Upper lobe of left lung (tissue), 6 donors: Measurements from ENCODE around the gene U2AF2. TPM values are rescaled to one million over a fixed set of nuclear protein-coding genes. Genes with fewer than 3 reads are reported as not detected.

Source experiments
- ATAC-seq, 2 donors: fragments of 200-7000 bp; cut with Tn5 transposase; one replicate each; pipeline ENCODE4 v1.9.1; 2022; ENCODE audit warnings: mild to moderate bottlenecking in 2 of 2, moderate library complexity in 2 of 2; ENCODE audit not compliant: low FRiP score in 2 of 2
- DNase-seq, 2 donors: peaks; one replicate each; pipeline ENCODE4 v3.0.0-alpha.2; 2019 to 2020
- H3K27ac ChIP-seq, 4 donors: fragments of 200-600 bp; sonication (generic); one replicate each; pipeline ENCODE4 v1.5.1; 2016 to 2019
- H3K27me3 ChIP-seq, 4 donors: fragments of 200-600 bp; sonication (generic); one replicate each; pipeline ENCODE4 v1.5.1; 2017 to 2019
- H3K36me3 ChIP-seq, 4 donors: fragments of 200-600 bp; sonication (generic); one replicate each; pipeline ENCODE4 v1.5.1; 2016 to 2019
- H3K4me1 ChIP-seq, 4 donors: fragments of 200-600 bp; sonication (generic); one replicate each; pipeline ENCODE4 v1.5.1; 2018 to 2019
- H3K4me3 ChIP-seq, 4 donors: fragments of 200-600 bp; sonication (generic); one replicate each; pipeline ENCODE4 v1.5.1; 2017 to 2019; ENCODE audit warnings: mild to moderate bottlenecking in 2 of 4, moderate library complexity in 1 of 4
- H3K9me3 ChIP-seq, 4 donors: fragments of 200-600 bp; sonication (generic); one replicate each; pipeline ENCODE4 v1.5.1; 2018 to 2019
- EP300 ChIP-seq, 4 donors: sonication (generic); formaldehyde crosslinking; IDR thresholded peaks; one replicate each; pipeline ENCODE4 v1.5.1; 2017; ENCODE audit warnings: antibody characterized with exemption in 4 of 4, control low read depth in 2 of 4
- POLR2A ChIP-seq, 4 donors: fragments of 450-650 bp; IDR thresholded peaks; one replicate each; pipeline ENCODE4 v1.5.1; 2016 to 2017; ENCODE audit warnings: antibody characterized with exemption in 4 of 4, mild to moderate bottlenecking in 2 of 4
- POLR2AphosphoS5 ChIP-seq, 2 donors: sonication (generic); formaldehyde crosslinking; IDR thresholded peaks; one replicate each; pipeline ENCODE4 v1.5.1; 2017; ENCODE audit warnings: antibody characterized with exemption in 2 of 2
- whole genome bisulfite sequencing, 2 donors: methylation state at CpG; one replicate each; pipeline ENCODE4 v1.1.5; 2017 to 2018; 5-methylcytosine and 5-hydroxymethylcytosine counted together
- total RNA-seq, 6 donors: library from RNA; depleted of rRNA in 4 of 6; stranded (reverse); fragments of >200 nt in 4 of 6; gene quantifications; one replicate each; pipeline versions ENCODE4 v1.1.0 to v1.2.1, GENCODE V29; 2016 to 2021
- TF ChIP-seq, protein P1 (sequence below), 6 experiments: fragments of 450-650 bp in 4 of 6; fragments of 200-600 bp in 2 of 6; sonication (generic) in 2 of 6; IDR thresholded peaks; one replicate each; pipeline ENCODE4 v1.5.1; 2016 to 2019; ENCODE audit warnings: antibody characterized with exemption in 6 of 6
- donor health status: DM: no; HTN: no; CAD: no; lungs with moderate emphysema.
- donor health status: DM: no; HTN: yes; CAD: no; lungs with severe emphysema.

Gene U2AF2
- total RNA-seq, 6 donors from 2014 or later: 57.7 to 294 (median 157) TPM

DNA sequence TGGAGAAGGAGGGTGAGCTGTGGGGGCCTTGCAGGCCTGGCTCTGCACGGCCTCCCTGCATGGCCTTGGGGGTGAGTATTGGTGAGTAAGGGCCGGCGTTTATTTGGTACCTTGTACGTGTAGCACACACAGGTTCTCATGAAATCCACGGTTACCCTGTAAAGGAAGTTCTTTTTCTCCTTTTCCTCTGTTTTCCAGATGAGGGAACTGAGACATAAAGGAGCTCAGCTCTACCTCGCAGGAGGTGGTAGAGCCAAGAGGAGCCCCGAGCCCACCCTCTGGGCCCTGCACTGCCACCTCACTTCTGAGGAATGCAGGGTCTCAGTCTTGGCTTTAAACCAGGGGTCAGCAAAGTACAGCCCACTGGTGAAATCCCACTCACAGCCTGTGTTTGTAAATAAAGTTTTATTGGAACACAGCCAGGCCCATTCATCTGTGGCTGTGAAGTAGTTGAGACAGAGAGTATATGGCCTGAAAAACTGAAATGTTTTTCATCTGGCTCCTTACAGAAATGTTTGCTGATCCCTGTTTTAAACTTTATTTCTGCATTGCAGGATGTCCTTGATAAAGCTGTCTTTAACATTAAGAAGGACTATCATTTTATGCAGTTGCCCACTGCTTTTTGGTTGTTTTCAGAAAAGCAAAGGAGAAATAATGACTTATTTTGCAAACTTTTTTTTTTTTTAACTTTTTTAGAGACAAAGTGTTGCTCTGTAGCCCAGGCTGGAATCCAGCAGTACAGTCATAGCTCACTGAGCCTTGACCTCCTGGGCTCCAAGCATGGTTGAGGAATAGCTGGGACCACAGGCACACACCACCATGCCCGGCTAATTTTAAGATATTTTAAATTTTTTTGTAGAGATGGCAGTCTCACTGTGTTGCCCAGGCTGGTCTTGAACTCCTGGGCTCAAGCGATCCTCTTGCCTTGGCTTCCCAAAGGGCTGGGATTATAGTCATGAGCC, 26.6 kb downstream of the U2AF2 start:
- DNase-seq (no peak), ATAC-seq (no peak)
- Histone ChIP-seq H3K36me3 (peaks cover 21 to 77% (median 49%) of the 10 kb centered on the region in 4 donors), H3K4me3 (no peak overlapping the region), H3K27ac (no peak overlapping the region), H3K9me3 (no peaks in the 10 kb centered on the region), H3K4me1 (peaks cover 36 to 79% (median 43%) of the 10 kb centered on the region in 4 donors), H3K27me3 (no peaks in the 10 kb centered on the region)
- no peak for TF ChIP-seq POLR2A (IDR thresholded peaks at IDR 0.05)
- TF ChIP-seq, protein P1, sequence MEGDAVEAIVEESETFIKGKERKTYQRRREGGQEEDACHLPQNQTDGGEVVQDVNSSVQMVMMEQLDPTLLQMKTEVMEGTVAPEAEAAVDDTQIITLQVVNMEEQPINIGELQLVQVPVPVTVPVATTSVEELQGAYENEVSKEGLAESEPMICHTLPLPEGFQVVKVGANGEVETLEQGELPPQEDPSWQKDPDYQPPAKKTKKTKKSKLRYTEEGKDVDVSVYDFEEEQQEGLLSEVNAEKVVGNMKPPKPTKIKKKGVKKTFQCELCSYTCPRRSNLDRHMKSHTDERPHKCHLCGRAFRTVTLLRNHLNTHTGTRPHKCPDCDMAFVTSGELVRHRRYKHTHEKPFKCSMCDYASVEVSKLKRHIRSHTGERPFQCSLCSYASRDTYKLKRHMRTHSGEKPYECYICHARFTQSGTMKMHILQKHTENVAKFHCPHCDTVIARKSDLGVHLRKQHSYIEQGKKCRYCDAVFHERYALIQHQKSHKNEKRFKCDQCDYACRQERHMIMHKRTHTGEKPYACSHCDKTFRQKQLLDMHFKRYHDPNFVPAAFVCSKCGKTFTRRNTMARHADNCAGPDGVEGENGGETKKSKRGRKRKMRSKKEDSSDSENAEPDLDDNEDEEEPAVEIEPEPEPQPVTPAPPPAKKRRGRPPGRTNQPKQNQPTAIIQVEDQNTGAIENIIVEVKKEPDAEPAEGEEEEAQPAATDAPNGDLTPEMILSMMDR (IDR thresholded peaks at IDR 0.05): no peak
- TF ChIP-seq POLR2AphosphoS5 (IDR thresholded peaks at IDR 0.05): no peak
- no peak for TF ChIP-seq EP300 (IDR thresholded peaks at IDR 0.05)
- WGBS, 2 donors: 86 to 89% methylated on average over 9 of the region's 9 CpGs

DNA sequence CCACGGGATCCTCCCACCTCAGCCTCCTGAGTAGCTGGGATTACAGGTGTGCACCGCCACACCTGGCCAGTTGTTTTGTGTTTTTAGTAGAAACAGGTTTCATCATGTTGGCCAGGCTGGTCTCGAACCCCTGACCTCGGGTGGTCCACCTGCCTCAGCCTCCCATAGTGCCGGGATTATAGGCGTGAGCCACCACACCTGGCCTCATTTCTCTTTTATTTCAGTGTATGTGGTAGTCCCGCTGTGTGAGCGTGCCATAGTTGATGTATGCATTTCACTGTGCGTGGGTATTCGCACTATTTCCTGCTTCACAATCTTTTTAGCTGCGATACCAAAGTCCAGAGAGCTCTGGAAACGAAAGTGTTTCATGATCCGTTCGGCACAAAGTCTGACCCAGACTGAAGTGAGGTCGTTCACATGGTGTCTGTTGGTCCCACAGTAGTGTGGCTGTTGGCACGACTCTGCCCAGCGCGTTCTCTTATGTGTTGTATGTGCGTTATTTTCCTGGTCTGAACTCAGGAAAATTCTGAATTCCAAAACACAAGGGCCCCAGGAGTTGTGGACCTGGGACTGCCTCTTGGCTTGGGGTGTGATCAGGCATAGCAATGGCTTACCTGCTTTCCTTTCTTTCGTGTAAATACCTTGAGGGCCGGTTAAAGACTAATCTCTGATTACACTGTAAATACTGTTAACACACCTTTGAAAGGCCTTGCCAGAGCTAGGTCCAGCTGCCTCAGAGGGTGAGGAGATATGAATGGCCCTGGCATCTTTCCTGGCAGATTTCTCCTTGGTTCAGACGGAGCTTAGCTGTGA, 28.8 kb downstream of the U2AF2 start:
- Histone ChIP-seq H3K4me3 (peak overlapping the region in 2 of 4 donors; percentile 1 to 25), H3K9me3 (no peaks in the 10 kb centered on the region), H3K4me1 (peaks cover 18 to 59% (median 24%) of the 10 kb centered on the region in 4 donors), H3K36me3 (peaks cover 20 to 95% (median 58%) of the 10 kb centered on the region in 4 donors), H3K27ac (peak overlapping the region in 3 of 4 donors; percentile 36 to 61 (median 44)), H3K27me3 (no peaks in the 10 kb centered on the region)
- DNase-seq: peak in 1 of 2 donors; percentile 62
- 64 to 68% methylated on average over 22 of the region's 22 CpGs for WGBS, 2 donors
- ATAC-seq: peak; percentile 26 to 67
- TF ChIP-seq, protein P1 (IDR thresholded peaks at IDR 0.05): no peak
- TF ChIP-seq POLR2A (IDR thresholded peaks at IDR 0.05) (no peak), POLR2AphosphoS5 (IDR thresholded peaks at IDR 0.05) (no peak), EP300 (IDR thresholded peaks at IDR 0.05) (no peak)

DNA sequence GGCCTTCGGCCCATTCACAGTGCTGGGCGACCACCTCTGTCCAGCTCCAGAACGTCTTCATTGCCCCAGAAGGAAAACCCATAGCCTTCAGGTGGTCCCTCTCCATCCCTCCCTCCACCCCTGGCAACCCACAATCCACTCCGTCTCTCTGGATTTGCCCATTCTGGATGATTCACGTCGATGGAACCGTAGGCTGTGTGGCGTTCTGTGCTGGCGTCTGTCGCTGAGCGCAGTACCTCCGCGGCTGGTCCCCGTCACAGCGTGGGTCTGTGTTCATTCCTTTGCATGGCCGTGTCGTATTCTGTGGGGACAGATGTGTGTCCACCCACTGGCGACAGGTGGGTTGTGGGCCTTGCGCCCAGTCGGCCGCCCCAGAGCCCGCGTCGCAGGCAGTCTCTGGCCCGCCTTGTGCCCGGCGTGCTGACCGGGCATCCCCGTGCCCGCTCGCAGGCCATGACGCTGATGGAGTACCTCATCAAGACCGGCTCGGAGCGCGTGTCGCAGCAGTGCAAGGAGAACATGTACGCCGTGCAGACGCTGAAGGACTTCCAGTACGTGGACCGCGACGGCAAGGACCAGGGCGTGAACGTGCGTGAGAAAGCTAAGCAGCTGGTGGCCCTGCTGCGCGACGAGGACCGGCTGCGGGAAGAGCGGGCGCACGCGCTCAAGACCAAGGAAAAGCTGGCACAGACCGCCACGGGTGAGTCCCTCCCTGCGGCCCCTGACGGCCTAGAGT, 30.3 kb downstream of the U2AF2 start:
- peak in 1 of 2 donors; percentile 83 for DNase-seq
- TF ChIP-seq EP300 (IDR thresholded peaks at IDR 0.05) (no peak), POLR2AphosphoS5 (IDR thresholded peaks at IDR 0.05) (no peak), POLR2A (IDR thresholded peaks at IDR 0.05) (no peak)
- TF ChIP-seq, protein P1 (IDR thresholded peaks at IDR 0.05): no peak
- H3K9me3 ChIP-seq: no peaks in the 10 kb centered on the region
- WGBS, 2 donors: 95 to 98% methylated on average over 58 to 60 of the region's 60 CpGs
- no peak for ATAC-seq
- no peak overlapping the region for H3K27ac ChIP-seq
- H3K4me3 ChIP-seq: no peak overlapping the region
- no peaks in the 10 kb centered on the region for H3K27me3 ChIP-seq
- H3K36me3 ChIP-seq: peaks cover 25 to 95% (median 59%) of the 10 kb centered on the region in 4 donors
- peaks cover 11 to 45% (median 15%) of the 10 kb centered on the region in 4 donors for H3K4me1 ChIP-seq

DNA sequence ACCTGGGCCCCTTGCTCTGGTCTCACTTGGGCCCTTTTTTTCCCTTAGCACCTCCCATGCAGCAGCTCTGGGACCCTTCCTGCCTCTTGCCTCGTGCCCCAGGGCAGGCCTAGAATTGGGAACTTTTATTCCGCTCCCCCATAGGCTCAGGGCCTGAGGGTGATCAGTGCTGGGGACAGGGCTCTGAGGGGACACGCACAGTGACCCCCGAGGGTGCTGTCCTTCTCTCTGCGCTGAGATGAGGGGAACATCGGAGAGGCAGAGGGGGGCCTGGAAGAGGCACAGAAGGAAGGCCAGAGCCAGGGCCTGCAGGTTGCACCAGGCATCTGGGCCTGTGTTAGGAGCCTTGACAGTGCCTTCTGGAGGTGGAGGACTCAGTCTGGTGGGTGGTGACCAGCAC, 30.9 kb downstream of the U2AF2 start:
- Histone ChIP-seq H3K9me3 (no peaks in the 10 kb centered on the region), H3K4me3 (no peak overlapping the region), H3K36me3 (peaks cover 32 to 95% (median 59%) of the 10 kb centered on the region in 4 donors), H3K27me3 (no peaks in the 10 kb centered on the region), H3K4me1 (peaks cover 11 to 39% (median 15%) of the 10 kb centered on the region in 4 donors), H3K27ac (no peak overlapping the region)
- ATAC-seq: no peak
- no peak for TF ChIP-seq POLR2AphosphoS5 (IDR thresholded peaks at IDR 0.05)
- no peak for TF ChIP-seq POLR2A (IDR thresholded peaks at IDR 0.05)
- TF ChIP-seq, protein P1 (IDR thresholded peaks at IDR 0.05): no peak
- TF ChIP-seq EP300 (IDR thresholded peaks at IDR 0.05): no peak
- no peak for DNase-seq
- WGBS, 2 donors: 94 to 100% methylated on average over 6 of the region's 6 CpGs
